DMS114 treated with DMSO at 0.1 percent for 48 hours (cell line): ENCODE data around the gene CPPED1.
"Not testable (repeated sequence)": the region's sequence is repeated elsewhere in the genome, so short reads cannot be mapped to it uniquely, and the experiment has no call there.

Experiments
- DNase-seq: peaks from one replicate; lab custom pipeline; 2025; ENCODE audit not compliant: unreplicated experiment; lab: John Stamatoyannopoulos, UW

The CPPED1 gene

GRCh38 chr16:12769525-12769924 lies 34.2 kb downstream of the CPPED1 start:
- DNase-seq = no peak

GRCh38 chr16:12767897-12768296 lies 35.8 kb downstream of the CPPED1 start:
- DNase-seq = no peak

- DNase-seq = no peak
Observed at GRCh38 chr16:12766853-12767252, 36.8 kb downstream of the CPPED1 start.

- DNase-seq = not testable (repeated sequence)
Observed at GRCh38 chr16:12766208-12766607, 37.5 kb downstream of the CPPED1 start.

GRCh38 chr16:12764813-12765488 lies 38.7 kb downstream of the CPPED1 start:
- DNase-seq = no peak

GRCh38 chr16:12763517-12763916 lies 40.2 kb downstream of the CPPED1 start:
- no peak for DNase-seq

GRCh38 chr16:12760819-12761611 lies 42.7 kb downstream of the CPPED1 start:
- no peak for DNase-seq

GRCh38 chr16:12758670-12759558 lies 44.8 kb downstream of the CPPED1 start:
- no peak for DNase-seq

- DNase-seq = no peak
Observed at GRCh38 chr16:12758031-12758669, 45.5 kb downstream of the CPPED1 start.

GRCh38 chr16:12757546-12757945 lies 46.1 kb downstream of the CPPED1 start:
- DNase-seq = no peak

GRCh38 chr16:12754824-12755543 lies 48.7 kb downstream of the CPPED1 start:
- no peak for DNase-seq

GRCh38 chr16:12753203-12754023 lies 50.3 kb downstream of the CPPED1 start:
- no peak for DNase-seq

- no peak for DNase-seq
Observed at GRCh38 chr16:12752159-12752558, 51.5 kb downstream of the CPPED1 start.

GRCh38 chr16:12750554-12750918 lies 53.2 kb downstream of the CPPED1 start:
- no peak for DNase-seq

GRCh38 chr16:12749076-12749475 lies 54.6 kb downstream of the CPPED1 start:
- no peak for DNase-seq

- no peak for DNase-seq
Observed at GRCh38 chr16:12747827-12748226, 55.9 kb downstream of the CPPED1 start.

- no peak for DNase-seq
Observed at GRCh38 chr16:12747261-12747660, 56.4 kb downstream of the CPPED1 start.

GRCh38 chr16:12744860-12745259 lies 58.8 kb downstream of the CPPED1 start:
- DNase-seq = no peak

GRCh38 chr16:12742741-12743140 lies 60.9 kb downstream of the CPPED1 start:
- DNase-seq = no peak
